Activated CD4-positive, alpha-beta T cell treated with anti-CD3 and anti-CD28 coated beads, Interleukin-10, Interleukin-2, amounts not matched to agents 100 ng/mL and 50 ng/mL, durations not matched to agents 16 hours and 8 hours (primary cell): Measurements from ENCODE around the gene ATP6V1C2.
A peak's percentile ranks its signal among the peaks of the same experiment; 100 is the strongest.
"Not testable (repeated sequence)": the region's sequence is repeated elsewhere in the genome, so short reads cannot be mapped to it uniquely, and the experiment has no call there.

Experiments
- DNase-seq: peaks from one replicate; pipeline ENCODE4 v3.0.0-alpha.2; 2020

ATP6V1C2 gene

GRCh38 chr2:10771786-10772185 is 50.4 kb downstream of the ATP6V1C2 start:
- no peak for DNase-seq

DNA sequence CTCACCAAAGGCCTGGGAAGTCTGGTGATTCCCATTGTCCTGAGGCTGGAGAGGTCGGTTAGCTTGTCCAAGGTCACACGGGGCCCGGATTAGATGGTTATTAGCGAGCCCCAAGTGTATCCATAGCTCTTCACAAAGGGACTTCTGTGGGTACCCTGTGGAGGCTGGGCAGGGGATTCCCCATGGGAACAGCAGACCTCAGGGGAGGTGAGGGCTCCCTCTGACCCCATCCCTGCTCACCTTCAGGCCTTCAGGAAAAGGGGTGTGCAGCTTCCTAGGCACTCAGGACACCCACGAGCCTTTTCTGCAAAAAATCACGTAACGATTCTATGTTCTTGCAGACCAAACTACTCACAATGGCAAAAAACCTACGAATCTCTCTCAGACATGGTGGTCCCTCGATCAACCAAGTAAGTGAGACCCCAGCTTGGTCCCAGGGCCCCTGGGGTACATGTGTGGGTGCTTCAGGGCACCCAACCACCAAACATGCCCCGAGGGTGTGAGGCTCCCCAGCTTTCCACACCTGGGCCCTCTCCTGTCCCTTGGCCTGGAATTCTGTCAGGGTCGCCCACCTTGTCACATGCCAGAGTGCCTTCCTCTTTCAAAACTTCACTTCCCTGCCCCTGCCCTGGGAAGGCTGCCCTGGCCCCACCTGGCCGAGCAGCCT is 50.9 kb downstream of the ATP6V1C2 start:
- DNase-seq: no peak

- DNase-seq: no peak
These were observed 51.4 kb downstream of the ATP6V1C2 start for GRCh38 chr2:10772868-10773215.

- DNase-seq: no peak
These were observed 52.5 kb downstream of the ATP6V1C2 start for GRCh38 chr2:10773821-10774341.

DNA sequence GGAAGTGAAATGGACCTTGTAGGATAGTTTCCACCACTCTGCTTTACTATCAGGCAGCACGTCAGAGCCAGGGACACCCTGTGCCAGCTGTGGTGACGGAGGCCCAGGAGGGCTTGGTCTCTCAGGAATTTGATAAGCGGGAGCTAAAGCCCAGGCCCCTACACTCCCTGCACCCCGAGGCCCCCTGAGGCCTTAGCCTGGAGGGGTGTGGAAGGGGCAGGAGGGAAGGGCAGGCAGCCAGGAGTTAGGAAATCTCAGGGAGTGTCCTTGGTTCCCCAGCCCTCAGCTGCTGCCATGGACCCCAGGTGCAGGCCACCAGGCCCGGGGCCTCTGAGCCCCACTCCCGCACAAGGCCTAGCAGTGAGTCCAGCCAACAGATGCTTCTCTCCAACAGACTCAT is 53.0 kb downstream of the ATP6V1C2 start:
- no peak for DNase-seq

DNA sequence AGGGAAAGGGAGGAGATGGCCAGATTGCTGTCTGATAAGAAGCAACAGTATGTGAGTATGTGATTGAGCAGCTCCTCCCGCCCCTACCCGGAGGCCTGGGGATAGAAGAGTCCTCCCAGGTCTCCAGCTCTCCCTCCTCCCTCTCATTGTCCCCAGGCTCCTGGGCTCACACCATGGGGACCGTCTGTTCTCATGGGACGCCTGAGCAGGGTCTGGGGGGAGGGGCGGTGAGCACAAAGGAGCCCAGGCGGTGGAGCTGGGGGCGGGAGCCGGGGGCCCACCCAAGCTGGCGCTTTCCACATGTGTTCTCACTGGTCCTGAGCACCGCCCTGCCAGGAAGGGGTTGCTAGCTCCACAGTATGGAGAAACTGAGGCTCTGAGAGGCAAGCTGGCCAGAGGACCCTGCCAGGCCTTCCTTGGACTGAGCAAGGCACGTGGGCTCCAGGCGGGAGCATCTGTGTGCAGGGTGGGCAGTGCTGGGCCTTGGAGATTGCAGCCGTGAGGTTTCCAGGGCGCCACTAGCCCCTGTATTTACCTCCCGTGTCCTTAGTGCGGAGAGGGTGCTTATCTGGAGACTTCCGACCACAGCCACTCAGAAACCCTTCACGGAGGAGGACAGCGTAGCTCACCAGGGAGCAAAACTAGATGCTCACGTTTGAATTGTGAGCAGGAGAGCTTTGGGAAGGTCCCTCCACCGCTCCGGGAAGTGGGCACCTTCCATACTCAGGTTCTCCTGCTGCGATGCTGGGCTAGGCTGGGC is 53.8 kb downstream of the ATP6V1C2 start:
- no peak for DNase-seq

- DNase-seq: no peak
These were observed 54.4 kb downstream of the ATP6V1C2 start for GRCh38 chr2:10775831-10776230.

- no peak for DNase-seq
These were observed 55.0 kb downstream of the ATP6V1C2 start for GRCh38 chr2:10776231-10776977.

DNA sequence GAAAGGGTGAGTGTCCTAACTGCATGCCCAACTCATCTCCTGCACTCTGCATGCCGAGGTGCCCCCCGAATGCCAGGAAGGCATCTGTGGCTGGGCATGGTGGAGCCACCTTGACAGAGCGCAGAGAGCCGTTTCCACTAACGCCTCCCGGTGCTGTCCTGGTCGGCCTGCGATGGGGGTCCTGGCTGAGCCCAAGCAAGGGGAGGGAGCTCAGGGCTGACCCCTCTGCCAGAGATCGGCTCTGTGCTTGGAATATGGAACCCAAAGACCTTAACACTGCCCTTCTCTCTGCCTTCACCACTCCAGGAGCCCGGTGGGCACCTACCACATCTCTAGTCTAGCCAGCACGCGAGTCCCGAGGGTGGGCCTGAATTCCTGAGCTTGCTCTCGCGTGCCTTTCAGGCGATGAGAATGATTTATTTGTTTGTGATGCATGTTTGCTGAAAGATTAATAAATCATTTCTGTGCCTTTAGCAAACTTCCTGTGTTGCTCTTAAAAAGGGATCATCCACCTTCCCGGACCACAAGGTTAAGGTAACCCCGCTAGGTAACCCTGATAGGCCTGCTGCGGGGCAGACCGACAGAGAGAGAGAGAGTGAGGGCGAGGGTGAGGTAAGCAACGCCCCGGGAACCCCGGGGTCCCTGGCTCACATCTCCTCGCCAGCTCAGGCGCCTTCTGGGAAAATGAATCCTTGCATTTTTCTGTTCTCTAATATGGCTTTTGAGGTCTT is 55.8 kb downstream of the ATP6V1C2 start:
- DNase-seq: no peak

GRCh38 chr2:10777842-10778723 is 56.7 kb downstream of the ATP6V1C2 start:
- DNase-seq: no peak

DNA sequence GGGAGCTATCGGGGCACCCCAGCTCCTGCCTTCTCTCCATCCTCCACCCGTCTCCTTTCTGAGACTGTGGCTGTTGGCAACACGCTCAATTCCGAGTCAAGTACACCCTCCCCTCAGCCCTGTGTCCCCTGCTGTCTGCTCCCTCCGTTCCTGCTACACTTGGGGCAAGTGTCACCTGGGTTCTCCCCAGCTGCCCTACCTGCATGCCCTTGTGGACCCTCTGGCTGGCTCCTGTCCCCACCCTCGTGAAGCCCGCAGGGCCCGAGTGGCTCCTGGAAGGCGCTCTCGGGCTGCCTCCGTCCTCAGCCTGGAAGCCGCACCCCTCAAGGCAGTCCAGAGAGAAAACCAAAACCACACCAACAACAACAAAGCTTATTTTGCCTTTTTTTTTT is 57.3 kb downstream of the ATP6V1C2 start:
- no peak for DNase-seq

GRCh38 chr2:10779776-10780490 is 58.5 kb downstream of the ATP6V1C2 start:
- no peak for DNase-seq

- DNase-seq: no peak
These were observed 59.0 kb downstream of the ATP6V1C2 start for GRCh38 chr2:10780491-10780820.

- not testable (repeated sequence) for DNase-seq
These were observed 59.4 kb downstream of the ATP6V1C2 start for GRCh38 chr2:10780821-10781220.

DNA sequence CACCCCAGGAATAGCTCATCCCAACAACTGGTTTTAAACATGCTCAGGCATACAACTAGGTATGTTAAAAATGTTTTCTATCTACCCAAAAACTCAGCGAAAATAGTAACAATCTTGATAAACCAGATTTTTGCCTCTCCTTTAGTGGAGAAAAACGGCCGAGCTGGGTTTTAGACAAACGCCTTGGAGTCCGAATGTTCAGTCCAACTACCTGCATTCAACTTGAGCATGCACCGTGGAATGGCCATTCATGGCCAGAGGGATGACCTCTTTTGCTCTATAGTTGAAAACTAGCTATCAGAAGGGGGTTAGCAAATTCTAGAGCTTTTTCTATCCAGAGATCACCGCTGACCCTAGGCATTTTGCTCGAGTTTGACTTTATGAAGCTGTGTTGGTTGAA is 60.3 kb downstream of the ATP6V1C2 start:
- no peak for DNase-seq

- no peak for DNase-seq
These were observed 62.0 kb downstream of the ATP6V1C2 start for GRCh38 chr2:10783421-10783820.

- no peak for DNase-seq
These were observed 63.3 kb downstream of the ATP6V1C2 start for GRCh38 chr2:10784719-10785118.

DNA sequence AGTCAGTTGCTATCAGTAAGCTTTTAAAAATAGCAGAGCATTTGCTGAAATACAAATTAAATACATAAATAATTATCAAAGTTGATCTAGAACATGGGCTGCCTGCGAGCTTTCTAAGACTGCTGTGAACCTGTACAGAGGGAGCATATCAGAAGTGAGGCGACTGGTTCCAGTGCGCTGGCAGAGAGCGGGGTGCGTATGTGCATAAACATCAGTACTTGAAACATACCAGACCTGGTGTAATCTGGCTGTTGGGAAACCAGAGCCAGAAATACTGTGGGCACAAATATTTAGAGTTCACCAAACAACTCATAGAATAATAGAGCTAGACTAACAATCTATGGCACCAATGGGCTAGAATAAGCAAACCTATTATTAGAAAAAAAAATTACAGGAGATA is 63.8 kb downstream of the ATP6V1C2 start:
- DNase-seq: no peak

GRCh38 chr2:10786240-10786982 is 65.0 kb downstream of the ATP6V1C2 start:
- no peak for DNase-seq

DNA sequence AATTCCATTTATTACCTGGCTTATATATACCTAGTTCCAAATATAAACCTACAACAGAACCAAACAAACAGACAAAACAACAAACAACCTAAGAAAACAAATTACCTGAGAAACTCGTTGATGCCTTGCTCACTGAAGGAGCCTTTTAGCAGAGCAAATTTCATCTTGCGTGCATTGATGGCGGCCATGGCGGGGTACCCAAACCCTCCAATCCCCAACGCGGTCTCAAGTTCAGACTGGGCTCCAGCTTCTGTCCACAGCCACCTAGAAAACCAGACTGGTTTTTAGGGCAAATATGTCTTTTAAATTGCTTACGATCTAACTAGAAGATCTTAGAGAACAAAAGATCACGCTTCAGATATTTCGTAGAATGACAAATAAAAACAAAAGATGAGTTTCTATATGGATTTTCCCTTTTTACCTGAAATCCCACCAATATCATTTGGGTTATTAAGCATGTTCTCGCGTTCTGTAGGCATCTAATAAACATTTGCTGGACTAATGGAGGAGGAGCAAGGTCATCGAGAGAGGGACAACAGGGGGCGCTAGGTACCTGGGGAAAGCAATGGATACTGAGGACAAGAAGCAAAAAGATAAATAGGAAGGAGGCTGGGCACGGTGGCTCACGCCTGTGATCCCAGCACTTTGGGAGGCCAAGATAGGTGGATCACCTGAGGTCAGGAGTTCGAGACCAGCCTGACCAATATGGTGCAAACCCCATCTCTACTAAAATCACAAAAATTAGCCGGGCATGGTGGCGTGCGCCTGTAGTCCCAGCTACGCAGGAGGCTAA is 65.9 kb downstream of the ATP6V1C2 start:
- peak; percentile 22 for DNase-seq
